ENCODE measurements around the gene PDGFA. TPM values are rescaled to one million over a fixed set of nuclear protein-coding genes. Genes with fewer than 3 reads are reported as not detected.
A peak's percentile ranks its signal among the peaks of the same experiment; 100 is the strongest.

PDGFA gene
- total and polyA plus RNA-seq, 12 donors, result 2.9 to 28.6 (median 13.6) TPM

DNA sequence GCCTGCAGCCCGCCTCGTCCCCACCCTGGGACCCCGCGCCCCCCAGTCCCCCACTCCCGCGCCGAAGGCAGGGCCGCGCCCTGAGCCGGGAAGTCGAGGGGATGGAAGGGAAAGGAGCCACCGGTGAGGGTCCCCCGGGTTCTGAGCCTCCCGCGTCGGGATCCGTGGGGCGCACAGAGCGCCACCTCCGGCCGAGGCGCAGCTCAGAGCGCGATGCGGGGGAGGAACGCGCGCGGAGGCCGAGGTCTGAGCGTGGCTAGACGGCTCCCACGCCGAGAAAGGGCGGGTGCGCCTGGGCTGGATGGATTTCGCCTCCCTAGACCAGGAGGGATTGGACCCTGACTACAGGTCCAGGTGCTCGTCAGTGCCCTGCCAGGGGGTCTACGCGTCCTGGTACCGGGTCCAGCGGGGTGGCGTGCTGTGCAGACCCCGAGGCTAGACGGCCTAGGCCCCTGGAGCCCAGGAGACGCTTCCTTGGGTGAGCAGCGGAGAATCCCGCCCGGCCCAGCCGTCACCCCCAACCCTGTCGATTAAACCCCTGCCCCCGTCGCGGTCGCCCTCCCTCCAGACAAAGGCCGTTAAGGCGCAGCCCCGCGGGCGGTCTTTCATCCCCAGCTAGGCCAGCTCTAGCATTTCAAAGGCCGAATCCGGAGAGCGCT, 986 bp upstream of the PDGFA start:
- intact Hi-C loops (cut with DNase I), result loop anchor here in 1 of 2 donors (10.0 kb wide), 1 partner anchor 56 kb away; no protein-coding TSS in a partner anchor
- Histone ChIP-seq H3K36me3 (replicated peaks in 1 of 2) (no peaks in the 10 kb centered on the region), H3K9me3 (replicated peaks in 1 of 3) (no peaks in the 10 kb centered on the region), H3K27me3 (peaks cover 26% of the 10 kb centered on the region), H3K4me1 (replicated peaks in 1 of 2) (peaks cover 31 to 35% of the 10 kb centered on the region in 2 donors), H3K4me3 (peak overlapping the region in 1 of 4 donors; percentile 66), H3K27ac (peak overlapping the region in 3 of 5 donors; percentile 31 to 94 (median 68))
- TF ChIP-seq, protein P1, sequence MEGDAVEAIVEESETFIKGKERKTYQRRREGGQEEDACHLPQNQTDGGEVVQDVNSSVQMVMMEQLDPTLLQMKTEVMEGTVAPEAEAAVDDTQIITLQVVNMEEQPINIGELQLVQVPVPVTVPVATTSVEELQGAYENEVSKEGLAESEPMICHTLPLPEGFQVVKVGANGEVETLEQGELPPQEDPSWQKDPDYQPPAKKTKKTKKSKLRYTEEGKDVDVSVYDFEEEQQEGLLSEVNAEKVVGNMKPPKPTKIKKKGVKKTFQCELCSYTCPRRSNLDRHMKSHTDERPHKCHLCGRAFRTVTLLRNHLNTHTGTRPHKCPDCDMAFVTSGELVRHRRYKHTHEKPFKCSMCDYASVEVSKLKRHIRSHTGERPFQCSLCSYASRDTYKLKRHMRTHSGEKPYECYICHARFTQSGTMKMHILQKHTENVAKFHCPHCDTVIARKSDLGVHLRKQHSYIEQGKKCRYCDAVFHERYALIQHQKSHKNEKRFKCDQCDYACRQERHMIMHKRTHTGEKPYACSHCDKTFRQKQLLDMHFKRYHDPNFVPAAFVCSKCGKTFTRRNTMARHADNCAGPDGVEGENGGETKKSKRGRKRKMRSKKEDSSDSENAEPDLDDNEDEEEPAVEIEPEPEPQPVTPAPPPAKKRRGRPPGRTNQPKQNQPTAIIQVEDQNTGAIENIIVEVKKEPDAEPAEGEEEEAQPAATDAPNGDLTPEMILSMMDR (IDR thresholded peaks at IDR 0.05), result no peak
- TF ChIP-seq POLR2A (IDR thresholded peaks at IDR 0.05), result no peak
- 6 to 24% (median 10%) methylated on average over 15 to 63 of the region's 63 CpGs for WGBS, 4 donors
- no peak for DNase-seq

DNA sequence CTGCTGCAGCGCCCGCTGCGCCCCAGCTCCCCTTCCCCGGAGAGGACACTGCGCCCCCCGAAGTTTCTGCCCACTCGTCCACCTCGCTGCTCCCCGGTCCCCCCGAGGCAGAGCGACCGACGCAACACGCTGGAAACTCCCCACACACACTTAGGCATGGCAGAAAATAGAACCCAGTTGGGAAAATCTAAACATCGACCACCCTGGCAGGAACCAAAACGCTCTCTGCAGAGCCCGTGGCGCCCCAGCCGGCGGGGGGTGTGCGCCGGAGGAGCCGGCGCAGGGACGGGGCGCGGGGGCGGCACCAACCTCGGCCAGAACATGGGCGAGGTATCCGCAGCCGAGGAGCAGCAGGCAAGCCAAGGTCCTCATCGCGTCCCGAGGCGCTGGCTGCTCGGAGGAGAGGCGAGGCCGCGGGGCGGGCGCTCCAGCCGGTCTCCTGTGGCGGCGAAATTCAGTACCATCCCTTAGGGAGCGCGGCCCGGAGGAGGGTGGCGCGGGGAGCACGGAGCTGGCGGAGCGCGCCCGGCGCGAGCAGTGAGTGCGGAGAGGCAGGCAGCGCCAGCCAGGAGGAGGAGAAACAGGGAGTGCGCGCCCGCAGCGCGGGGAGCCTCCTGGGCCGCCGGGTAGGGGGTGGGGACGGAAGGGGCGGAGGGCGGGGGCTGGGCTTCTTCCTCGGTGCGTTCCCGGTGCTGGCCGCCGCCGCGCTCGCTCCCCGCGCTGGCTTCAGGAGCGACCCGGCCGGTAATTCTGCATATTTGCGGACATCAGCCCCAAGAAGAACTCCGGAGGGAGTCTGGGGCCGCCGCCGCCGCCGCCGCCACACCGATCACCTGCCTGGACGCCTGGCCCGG, 789 bp downstream of the PDGFA start:
- Histone ChIP-seq H3K4me1 (replicated peaks in 1 of 2) (peaks cover 31 to 35% of the 10 kb centered on the region in 2 donors), H3K27me3 (peaks cover 26% of the 10 kb centered on the region), H3K9me3 (replicated peaks in 1 of 3) (no peaks in the 10 kb centered on the region), H3K36me3 (replicated peaks in 1 of 2) (no peaks in the 10 kb centered on the region), H3K4me3 (peak overlapping the region in 3 of 4 donors; percentile 35 to 66 (median 49)), H3K27ac (peak overlapping the region in 4 of 5 donors; percentile 24 to 94 (median 75))
- TF ChIP-seq, protein P1 (IDR thresholded peaks at IDR 0.05), result peak in 1 of 6 experiments; percentile 23
- TF ChIP-seq POLR2A (IDR thresholded peaks at IDR 0.05), result peak; percentile 65 to 72
- 1% methylated on average over 43 to 93 of the region's 93 CpGs for WGBS, 4 donors
- DNase-seq, result peak; percentile 75 to 88 (median 82)
- intact Hi-C loops (cut with DNase I), result loop anchor here (5.0 to 10.0 kb wide), 2 partner anchors 206 to 208 kb away; partner anchors contain the start of genes DNAAF5 (in 2 of the 2) and PRKAR1B (in 2 of the 2)

DNA sequence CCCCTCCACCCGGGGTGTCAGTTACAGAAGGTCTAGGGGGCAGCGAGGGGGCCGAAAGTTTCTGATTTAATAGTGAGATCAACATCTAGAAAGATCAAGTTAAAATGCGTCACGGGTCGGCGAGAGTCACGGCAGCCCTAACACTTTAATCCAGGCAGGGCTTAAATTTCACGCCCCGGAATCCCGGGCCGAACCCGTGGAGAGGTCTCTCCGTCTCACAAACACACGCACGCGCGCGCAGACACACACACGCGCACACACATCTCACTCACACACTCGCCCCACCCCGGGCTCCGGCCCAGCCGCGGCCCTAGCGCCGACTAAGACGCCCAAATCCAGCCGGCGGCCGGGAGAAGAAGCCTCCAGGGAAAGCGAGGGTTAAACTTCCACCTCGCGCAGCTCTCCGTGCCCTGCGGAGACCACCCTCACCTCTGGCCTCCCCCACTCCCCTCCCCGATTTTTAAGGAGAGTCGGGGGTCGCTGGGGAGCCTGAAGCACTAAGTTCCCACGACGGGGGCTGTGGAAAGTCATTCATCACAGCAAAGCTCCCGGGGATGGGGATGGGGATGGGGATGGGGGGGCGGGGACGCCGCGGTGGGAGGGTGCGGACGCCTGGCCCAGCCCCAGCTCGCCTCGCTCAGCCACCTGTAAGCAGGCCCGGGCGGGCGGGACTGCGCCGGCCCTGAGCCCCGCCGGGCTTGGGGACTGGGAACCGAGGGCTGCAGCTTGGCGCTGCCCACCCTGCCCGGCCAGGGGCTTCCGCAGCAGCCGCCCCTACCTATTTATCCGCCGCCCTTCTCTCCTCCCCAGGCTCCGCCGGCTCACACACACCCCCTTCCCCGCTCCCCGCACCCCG, 1.6 kb downstream of the PDGFA start:
- H3K27ac ChIP-seq, result peak overlapping the region in 4 of 5 donors; percentile 24 to 94 (median 75)
- peak overlapping the region in 3 of 4 donors; percentile 35 to 66 (median 49) for H3K4me3 ChIP-seq
- no peaks in the 10 kb centered on the region for H3K36me3 ChIP-seq (replicated peaks in 1 of 2)
- no peaks in the 10 kb centered on the region for H3K9me3 ChIP-seq (replicated peaks in 1 of 3)
- H3K27me3 ChIP-seq, result peaks cover 26% of the 10 kb centered on the region
- peak; percentile 57 to 84 (median 69) for DNase-seq
- intact Hi-C loops (cut with DNase I), result loop anchor here (5.0 to 10.0 kb wide), 2 partner anchors 207 to 209 kb away; partner anchors contain the start of genes DNAAF5 (in 2 of the 2) and PRKAR1B (in 2 of the 2)
- H3K4me1 ChIP-seq (replicated peaks in 1 of 2), result peaks cover 31 to 35% of the 10 kb centered on the region in 2 donors
- WGBS, 4 donors, result 0 to 1% (median 1%) methylated on average over 35 to 70 of the region's 70 CpGs
- TF ChIP-seq POLR2A (IDR thresholded peaks at IDR 0.05), result no peak
- TF ChIP-seq, protein P1 (IDR thresholded peaks at IDR 0.05), result no peak
